Hair follicle dermal papilla cell (primary cell): ENCODE results near the gene C1QC. TPM values are rescaled to one million over a fixed set of nuclear protein-coding genes. Genes with fewer than 3 reads are reported as not detected.

Experiments
- small RNA-seq: library from RNA; depleted of rRNA; stranded (forward); fragments of <200 nt; gene quantifications from one replicate; pipeline ENCODE3, GENCODE V24; 2012
- total RNA-seq: library from RNA; depleted of rRNA; stranded (reverse); fragments of >200 nt; gene quantifications from 2 replicates; pipeline ENCODE4 v1.2.3, GENCODE V29; 2012

The C1QC gene
- not detected in 2 replicates for total RNA-seq

GRCh38 chr1:22643381-22643780 is at the start of gene C1QC:
Gene C1QC (plus strand): TSS chr1:22643633. CDS start chr1:22644024, 391 bp downstream.

GRCh38 chr1:22636353-22636752 is 7.1 kb upstream of the C1QC start, which contains the start of gene C1QA:
Gene C1QA (plus strand): TSS chr1:22636628. CDS start chr1:22637617, 989 bp downstream.

DNA sequence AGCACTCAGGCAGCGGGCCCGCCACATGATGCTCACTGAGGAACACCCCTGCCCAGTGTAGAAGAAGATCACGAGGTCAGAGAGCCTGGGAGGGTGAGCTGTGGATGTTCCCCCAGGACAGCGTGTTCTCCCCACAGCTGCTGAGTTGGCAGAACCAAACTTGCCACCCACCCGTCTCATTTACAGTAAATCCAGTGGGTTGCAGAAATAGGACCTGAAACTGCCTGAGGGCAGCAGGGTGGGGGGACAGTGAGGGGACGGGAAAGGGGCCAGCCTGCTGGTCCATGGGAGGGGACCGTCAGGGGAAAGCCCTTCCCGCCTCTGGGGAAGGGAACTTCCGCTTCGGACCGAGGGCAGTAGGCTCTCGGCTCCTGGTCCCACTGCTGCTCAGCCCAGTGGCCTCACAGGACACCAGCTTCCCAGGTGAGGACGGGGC is 9.5 kb downstream of the C1QC start, which contains the start of gene C1QB:
Gene C1QB, plus strand, starts transcription at position 356 of the 436 bp plus-strand sequence. CDS start 6,227 bp downstream, outside the sequence.

Small RNA genes within 50 kb of the gene (small RNA-seq; reads per million reads assigned to genes)
- not detected for gene MIR6127

Other genes with a start within 250 kb of the C1QC start
- gene ZBTB40, start 191.8 kb upstream of the C1QC start, total RNA-seq: 13.8 and 16.2 TPM in 2 replicates
- gene EPHA8, start 80.1 kb upstream of the C1QC start, total RNA-seq: not detected in 2 replicates
- gene C1QA, start 7.0 kb upstream of the C1QC start, total RNA-seq: not detected in 2 replicates
- not detected in 2 replicates for gene C1QB, start 9.6 kb downstream of the C1QC start, total RNA-seq
- 0.61 and 1.1 TPM in 2 replicates for gene EPHB2, start 67.2 kb downstream of the C1QC start, total RNA-seq